Endometrium (tissue), 2 donors: ENCODE results near the gene AP1B1.

Source experiments
- FAIRE-seq: peaks from 2 replicates; lab custom pipeline; 2012; peaks lifted over from hg19 to GRCh38; lab: Jason Lieb, UNC
- donor health status: control.
- donor health status: control.

Gene AP1B1

DNA sequence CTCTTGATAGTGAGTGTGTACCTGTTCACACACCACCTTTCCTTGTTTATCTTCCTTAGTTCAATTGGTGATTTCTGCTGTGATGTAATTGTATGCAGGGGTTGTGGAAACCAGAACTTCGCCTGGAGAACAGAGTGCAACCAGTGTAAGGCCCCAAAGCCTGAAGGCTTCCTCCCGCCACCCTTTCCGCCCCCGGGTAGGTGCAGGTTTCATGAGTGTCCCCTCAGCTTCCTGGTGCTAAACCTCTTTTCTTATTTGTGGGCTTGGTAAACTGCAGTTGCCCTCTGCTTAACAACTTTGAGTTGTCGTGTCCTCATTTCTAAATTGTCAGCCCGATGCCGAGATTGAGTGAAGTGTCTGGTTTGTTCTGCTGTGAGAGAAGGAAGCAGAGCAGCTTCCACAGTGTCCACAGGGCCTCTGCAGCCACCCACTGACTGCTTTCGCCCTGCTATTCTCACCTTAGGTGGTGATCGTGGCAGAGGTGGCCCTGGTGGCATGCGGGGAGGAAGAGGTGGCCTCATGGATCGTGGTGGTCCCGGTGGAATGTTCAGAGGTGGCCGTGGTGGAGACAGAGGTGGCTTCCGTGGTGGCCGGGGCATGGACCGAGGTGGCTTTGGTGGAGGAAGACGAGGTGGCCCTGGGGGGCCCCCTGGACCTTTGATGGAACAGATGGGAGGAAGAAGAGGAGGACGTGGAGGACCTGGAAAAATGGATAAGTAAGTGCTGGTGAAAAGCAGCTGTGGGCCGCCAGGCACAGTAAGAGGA, 89.1 kb downstream of the AP1B1 start:
- FAIRE-seq = no peak

DNA sequence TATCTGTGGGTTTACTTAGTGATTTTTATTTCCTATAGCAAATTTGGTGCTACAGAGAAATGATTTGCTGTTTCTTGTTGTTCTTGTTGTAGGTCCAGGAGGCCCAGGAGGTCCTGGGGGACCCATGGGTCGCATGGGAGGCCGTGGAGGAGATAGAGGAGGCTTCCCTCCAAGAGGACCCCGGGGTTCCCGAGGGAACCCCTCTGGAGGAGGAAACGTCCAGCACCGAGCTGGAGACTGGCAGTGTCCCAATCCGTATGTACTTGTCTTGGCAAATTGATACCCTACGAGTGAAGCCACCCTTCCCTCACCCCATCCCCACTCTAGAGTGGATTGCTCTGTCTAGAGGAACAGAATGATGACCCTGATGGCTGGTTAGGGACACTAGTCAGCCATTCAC, 89.7 kb downstream of the AP1B1 start:
- no peak for FAIRE-seq

DNA sequence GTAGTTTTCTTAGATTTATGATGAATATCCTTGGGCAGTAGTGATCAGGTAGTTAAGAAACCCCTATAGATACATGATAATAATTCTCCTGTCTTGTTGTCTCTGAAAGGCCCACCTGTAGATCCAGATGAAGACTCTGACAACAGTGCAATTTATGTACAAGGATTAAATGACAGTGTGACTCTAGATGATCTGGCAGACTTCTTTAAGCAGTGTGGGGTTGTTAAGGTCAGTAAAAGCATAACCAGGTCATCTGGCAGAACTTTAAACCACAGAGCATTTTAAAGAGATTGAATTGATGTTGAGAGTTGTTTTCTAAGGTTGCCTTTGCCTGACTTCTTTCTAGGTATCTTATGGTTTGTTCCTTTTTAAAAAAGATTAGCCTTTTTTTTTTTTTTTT, 96.0 kb downstream of the AP1B1 start:
- no peak for FAIRE-seq

GRCh38 chr22:29291215-29291614, 97.2 kb downstream of the AP1B1 start:
- no peak for FAIRE-seq

GRCh38 chr22:29290061-29290460, 98.3 kb downstream of the AP1B1 start:
- FAIRE-seq = no peak

DNA sequence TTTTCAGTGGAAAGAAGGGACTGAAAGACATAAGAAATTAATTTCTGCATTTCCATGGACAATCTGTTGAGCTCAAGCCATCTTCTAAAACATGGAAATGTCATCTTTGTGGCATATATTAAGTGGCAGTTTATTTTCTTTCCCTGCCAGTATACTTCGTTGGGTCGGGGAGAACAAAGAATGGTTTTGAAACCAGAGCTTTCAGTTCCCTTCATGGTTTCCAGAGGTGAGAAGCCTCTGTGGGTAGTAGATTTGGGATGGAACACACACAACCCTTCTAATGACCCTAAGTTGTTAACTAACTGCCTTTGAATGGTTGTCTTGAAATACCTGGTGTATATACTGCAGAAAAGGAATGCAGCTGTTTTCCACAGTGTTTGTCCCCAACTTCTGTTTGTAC, 99.5 kb downstream of the AP1B1 start:
- FAIRE-seq = no peak

DNA sequence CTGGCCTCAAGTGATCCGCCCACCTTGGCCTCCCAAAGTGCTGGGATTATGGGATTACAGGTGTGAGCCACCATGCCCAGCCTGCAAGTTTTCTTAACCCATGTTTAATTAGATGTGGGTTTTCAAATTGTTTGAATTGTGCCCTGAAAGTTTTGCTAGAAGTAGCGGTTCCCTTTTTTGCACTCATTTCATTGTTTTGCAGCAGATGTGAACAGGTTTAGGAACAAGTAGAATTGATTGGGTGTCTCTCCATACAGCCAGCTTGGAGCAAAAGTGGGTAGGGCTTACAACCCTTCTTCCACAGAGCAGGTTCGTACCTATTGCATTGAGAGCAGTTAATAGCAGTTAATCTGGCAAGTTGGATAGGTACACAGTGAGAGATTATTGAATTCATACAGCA, 104.2 kb downstream of the AP1B1 start:
- no peak for FAIRE-seq

- no peak for FAIRE-seq
These were observed 110.4 kb downstream of the AP1B1 start for GRCh38 chr22:29277927-29278326.
